Esophagus squamous epithelium (tissue), 5 donors: ENCODE results near the gene DEDD. TPM values are rescaled to one million over a fixed set of nuclear protein-coding genes. Genes with fewer than 3 reads are reported as not detected.
A peak's percentile ranks its signal among the peaks of the same experiment; 100 is the strongest.

ENCODE experiments used
- DNase-seq: peaks from one replicate; lab custom pipeline; 2025; lab: John Stamatoyannopoulos, UW
- H3K27ac ChIP-seq, 4 donors: fragments of 200-600 bp; sonication (generic); one replicate each; pipeline ENCODE4 v1.5.1; 2016 to 2019; ENCODE audit warnings: mild to moderate bottlenecking in 1 of 4
- H3K27me3 ChIP-seq, 4 donors: fragments of 200-600 bp; sonication (generic); 1 replicate in 3 of 4; 2 replicates in 1 of 4; pipeline versions ENCODE4 v1.5.1 to v1.6.0; 2017 to 2021; ENCODE audit warnings: antibody characterized with exemption in 1 of 4
- H3K36me3 ChIP-seq, 3 donors: fragments of 200-600 bp; sonication (generic); one replicate each; pipeline ENCODE4 v1.5.1; 2016 to 2019
- H3K4me1 ChIP-seq, 3 donors: fragments of 200-600 bp; sonication (generic); one replicate each; pipeline ENCODE4 v1.5.1; 2017 to 2019
- H3K4me3 ChIP-seq, 4 donors: fragments of 200-600 bp; sonication (generic); 1 replicate in 3 of 4; 2 replicates in 1 of 4; pipeline ENCODE4 v1.5.1; 2016 to 2019; ENCODE audit warnings: mild to moderate bottlenecking in 2 of 4, moderate library complexity in 1 of 4
- H3K9me3 ChIP-seq, 3 donors: fragments of 200-600 bp; sonication (generic); one replicate each; pipeline ENCODE4 v1.5.1; 2016 to 2019
- CTCF ChIP-seq, 6 experiments: fragments of 450-650 bp in 4 of 6; fragments of 200-600 bp in 2 of 6; sonication (generic) in 2 of 6; IDR thresholded peaks; one replicate each; pipeline ENCODE4 v1.5.1; 2016 to 2019; ENCODE audit warnings: antibody characterized with exemption in 6 of 6, mild to moderate bottlenecking in 4 of 6, moderate library complexity in 4 of 6
- POLR2A ChIP-seq, 4 donors: fragments of 450-650 bp; IDR thresholded peaks; one replicate each; pipeline ENCODE4 v1.6.1; 2017; ENCODE audit warnings: antibody characterized with exemption in 4 of 4, mild to moderate bottlenecking in 4 of 4, moderate library complexity in 3 of 4
- whole genome bisulfite sequencing, 2 donors: methylation state at CpG; one replicate each; pipeline ENCODE4 v1.1.5; 2018; 5-methylcytosine and 5-hydroxymethylcytosine counted together
- intact Hi-C: fragments of 100-400 bp; cut with DNase I; formaldehyde crosslinking; loops from one replicate; pipeline ENCODE4 v1.15.0; 2022
- total RNA-seq, 4 donors: library from RNA; depleted of rRNA; stranded (reverse); fragments of >200 nt; gene quantifications; one replicate each; pipeline ENCODE4 v1.1.0, GENCODE V29; 2016
- donor health status: DM: yes; HTN: yes; CAD: no.

DEDD gene
- total RNA-seq, 4 donors from 2014 or later, result 16.6 to 32.8 (median 27.2) TPM

GRCh38 chr1:161122967-161123366 is 9.5 kb downstream of the DEDD start:
- no peaks in the 10 kb centered on the region for H3K27me3 ChIP-seq
- DNase-seq, result no peak
- H3K36me3 ChIP-seq, result peaks cover 18 to 82% (median 46%) of the 10 kb centered on the region in 3 donors
- H3K4me3 ChIP-seq, result no peak overlapping the region
- TF ChIP-seq CTCF (IDR thresholded peaks at IDR 0.05) (no peak), POLR2A (IDR thresholded peaks at IDR 0.05) (no peak)
- 85% methylated on average over 6 of the region's 6 CpGs; no CpG with 5 or more reads in 1 of the 2 donors for WGBS, 2 donors
- no peak overlapping the region for H3K27ac ChIP-seq
- intact Hi-C loops, result no loop called here
- no peaks in the 10 kb centered on the region for H3K9me3 ChIP-seq
- peaks cover 17 to 39% (median 21%) of the 10 kb centered on the region in 3 donors for H3K4me1 ChIP-seq

- intact Hi-C loops, result no loop called here
- WGBS, 2 donors, result 68 to 69% methylated on average over 3 to 4 of the region's 4 CpGs
- no peaks in the 10 kb centered on the region for H3K9me3 ChIP-seq
- no peak for DNase-seq
- no peak overlapping the region for H3K27ac ChIP-seq
- peaks cover 18 to 71% (median 41%) of the 10 kb centered on the region in 3 donors for H3K36me3 ChIP-seq
- H3K4me1 ChIP-seq, result peaks cover 21 to 32% (median 22%) of the 10 kb centered on the region in 3 donors
- H3K27me3 ChIP-seq, result no peaks in the 10 kb centered on the region
- TF ChIP-seq CTCF (IDR thresholded peaks at IDR 0.05), result no peak
- TF ChIP-seq POLR2A (IDR thresholded peaks at IDR 0.05), result no peak
- no peak overlapping the region for H3K4me3 ChIP-seq
Observed at GRCh38 chr1:161121834-161122233, 10.6 kb downstream of the DEDD start.

GRCh38 chr1:161121042-161121650 is 11.3 kb downstream of the DEDD start:
- no peaks in the 10 kb centered on the region for H3K27me3 ChIP-seq
- H3K4me3 ChIP-seq, result no peak overlapping the region
- peak overlapping the region in 1 of 4 donors; percentile 97 for H3K27ac ChIP-seq
- peaks cover 22 to 38% (median 28%) of the 10 kb centered on the region in 3 donors for H3K4me1 ChIP-seq
- TF ChIP-seq CTCF (IDR thresholded peaks at IDR 0.05) (no peak), POLR2A (IDR thresholded peaks at IDR 0.05) (no peak)
- intact Hi-C loops, result no loop called here
- WGBS, 2 donors, result 81 to 93% methylated on average over 3 of the region's 3 CpGs
- H3K9me3 ChIP-seq, result no peaks in the 10 kb centered on the region
- no peak for DNase-seq
- H3K36me3 ChIP-seq, result peaks cover 18 to 64% (median 41%) of the 10 kb centered on the region in 3 donors

GRCh38 chr1:161119092-161119903 is 13.2 kb downstream of the DEDD start:
- TF ChIP-seq POLR2A (IDR thresholded peaks at IDR 0.05) (peak in 1 of 4 donors; percentile 16), CTCF (IDR thresholded peaks at IDR 0.05) (peak in 4 of 6 experiments; percentile 19 to 58 (median 41))
- DNase-seq, result no peak
- WGBS, 2 donors, result 40 to 54% methylated on average over 6 to 7 of the region's 10 CpGs
- Histone ChIP-seq H3K4me1 (peaks cover 22 to 56% (median 38%) of the 10 kb centered on the region in 3 donors), H3K36me3 (peaks cover 18 to 46% (median 33%) of the 10 kb centered on the region in 3 donors), H3K4me3 (peak overlapping the region in 3 of 4 donors; percentile 72 to 100 (median 81)), H3K9me3 (no peaks in the 10 kb centered on the region), H3K27ac (peak overlapping the region; percentile 93 to 98 (median 95)), H3K27me3 (no peaks in the 10 kb centered on the region)
- intact Hi-C loops, result no loop called here
